K562 (cell line): ENCODE measurements around the gene CDH16. TPM values are rescaled to one million over a fixed set of nuclear protein-coding genes. Genes with fewer than 3 reads are reported as not detected.

ENCODE experiments used
- ATAC-seq: fragments of 200-7000 bp; cut with Tn5 transposase; 3 replicates; pipeline ENCODE4 v1.9.1; 2020; ENCODE audit warnings: moderate library complexity
- BruUV-seq: library from RNA; stranded (reverse); fragments of 400-500 nt; replicated peaks from 2 replicates; lab custom pipeline; 2021; lab: Mats Ljungman, UMichigan
- CTCF ChIA-PET: fragments of 300-600 bp; formaldehyde crosslinking; extraction: SDS; loops from one replicate; lab custom pipeline; 2021; ENCODE audit warnings: low intra/inter-chr PET ratio; lab: Yijun Ruan, JAX
- POLR2A ChIA-PET: fragments of 300-600, 350-650 bp; sonication (Branson Sonifier 250); formaldehyde crosslinking; extraction: SDS; loops from one replicate; lab custom pipeline; 2021; ENCODE audit warnings: antibody characterized with exemption, inconsistent platforms; lab: Yijun Ruan, JAX
- DNase-seq, 4 experiments: peaks; one replicate each; pipeline versions ENCODE4 v3.0.0 to v3.0.0-alpha.2; 2011 to 2018; ENCODE audit warnings: low spot score in 3 of 4, mixed read lengths in 3 of 4; ENCODE audit errors: extremely low read depth in 1 of 4
- FAIRE-seq: peaks from 2 replicates; lab custom pipeline; 2011; peaks lifted over from hg19 to GRCh38; lab: Jason Lieb, UNC
- H2AFZ ChIP-seq: 2 replicates; pipeline ENCODE4 v1.6.0; 2011; ENCODE audit warnings: low read depth, low read length, control low read depth, inconsistent platforms
- H3K27ac ChIP-seq: fragments of 200-600 bp; 3 replicates; pipeline ENCODE4 v1.8.0; 2011; ENCODE audit warnings: low read depth, mild to moderate bottlenecking, control low read depth, inconsistent platforms, low read length, moderate library complexity, mixed read lengths; ENCODE audit errors: extremely low read depth
- H3K27me3 ChIP-seq, 2 experiments: fragments of 300-600 bp in 1 of 2; 2 replicates in 1 of 2; 3 replicates in 1 of 2; pipeline versions ENCODE4 v1.6.0 to v1.8.0; 2011; ENCODE audit warnings: inconsistent platforms in 2 of 2, low read length in 2 of 2, mild to moderate bottlenecking in 1 of 2, mixed read lengths in 1 of 2, moderate library complexity in 1 of 2; ENCODE audit not compliant: control insufficient read depth in 2 of 2, insufficient read depth in 2 of 2
- H3K36me3 ChIP-seq: fragments of 300-600 bp; 3 replicates; pipeline ENCODE4 v1.8.0; 2011; ENCODE audit warnings: mild to moderate bottlenecking, low read length, inconsistent platforms; ENCODE audit not compliant: control insufficient read depth, insufficient read depth
- H3K4me1 ChIP-seq, 2 experiments: fragments of 200-600 bp in 1 of 2; replicated peaks in 1 of 2; 2 replicates in 1 of 2; 3 replicates in 1 of 2; pipeline versions ENCODE4 v1.5.1 to v1.8.0; 2011; ENCODE audit warnings: inconsistent platforms in 2 of 2, low read length in 2 of 2, mild to moderate bottlenecking in 1 of 2, mixed read lengths in 1 of 2, moderate library complexity in 1 of 2; ENCODE audit not compliant: control insufficient read depth in 2 of 2, insufficient read depth in 2 of 2
- H3K4me2 ChIP-seq: 2 replicates; pipeline ENCODE4 v1.6.1; 2011; ENCODE audit warnings: low read length, control low read depth, inconsistent platforms, mixed read lengths; ENCODE audit not compliant: insufficient read depth
- H3K4me3 ChIP-seq: fragments of 200-600 bp; sonication (generic), shearing (Covaris generic); 2 replicates; pipeline ENCODE4 v1.5.1; 2016; ENCODE audit warnings: control low read depth, inconsistent platforms
- H3K79me2 ChIP-seq: fragments of 200-600 bp; 3 replicates; pipeline ENCODE4 v1.8.0; 2011; ENCODE audit warnings: low read length, inconsistent platforms; ENCODE audit not compliant: control insufficient read depth, insufficient read depth
- H3K9ac ChIP-seq, 2 experiments: 2 replicates each; pipeline versions ENCODE4 v1.6.0 to v1.6.1; 2011; ENCODE audit warnings: low read depth in 2 of 2, low read length in 2 of 2, control low read depth in 1 of 2, inconsistent platforms in 1 of 2, mild to moderate bottlenecking in 1 of 2, mixed read lengths in 1 of 2; ENCODE audit not compliant: insufficient read depth in 1 of 2
- H3K9me1 ChIP-seq: one replicate; pipeline ENCODE4 v1.6.0; 2011; ENCODE audit warnings: inconsistent platforms, mild to moderate bottlenecking, low read length, moderate library complexity; ENCODE audit not compliant: control insufficient read depth, insufficient read depth
- H3K9me3 ChIP-seq: replicated peaks from 2 replicates; pipeline ENCODE4 v1.5.1; 2011; ENCODE audit warnings: low read depth, low read length, inconsistent platforms; ENCODE audit not compliant: control insufficient read depth, insufficient read depth
- H4K20me1 ChIP-seq: replicated peaks from 2 replicates; pipeline ENCODE4 v1.6.1; 2011; ENCODE audit warnings: low read length, inconsistent platforms, mixed read lengths; ENCODE audit not compliant: control insufficient read depth, insufficient read depth
- CEBPG ChIP-seq, 3 experiments: fragments of 200-800 bp in 1 of 3; sonication (Bioruptor generic) in 1 of 3; sonication (generic) in 1 of 3; formaldehyde crosslinking in 1 of 3; IDR thresholded peaks in 2 of 3; conservative IDR thresholded peaks in 1 of 3; 2 replicates each; pipeline versions ENCODE4 v1.6.1 to v1.8.0; 2016 to 2022; ENCODE audit warnings: missing compliant biosample characterization in 2 of 3, missing genetic modification characterization in 2 of 3, mild to moderate bottlenecking in 1 of 3, missing genetic modification reagents in 1 of 3
- HDAC6 ChIP-seq: IDR thresholded peaks from 2 replicates; pipeline ENCODE4 v1.6.1; 2012; ENCODE audit warnings: low read depth, mild to moderate bottlenecking, control low read depth, inconsistent platforms, low read length, moderate library complexity
- PML ChIP-seq: IDR thresholded peaks from 2 replicates; pipeline ENCODE4 v1.6.1; 2012; ENCODE audit warnings: low read length, inconsistent platforms
- POLR2A ChIP-seq: fragments of 450-650 bp; conservative IDR thresholded peaks from 2 replicates; pipeline ENCODE4 v1.6.1; 2016
- POLR2AphosphoS2 ChIP-seq: IDR thresholded peaks from 2 replicates; pipeline ENCODE4 v1.6.1; 2012; ENCODE audit warnings: low read length, improper control_type of control experiment
- RBFOX2 ChIP-seq: fragments of 200-400 bp; formaldehyde crosslinking; IDR thresholded peaks from 2 replicates; pipeline ENCODE4 v1.6.1; 2017; ENCODE audit warnings: low read depth, mild to moderate bottlenecking, low read length, moderate library complexity
- SUPT5H ChIP-seq: fragments of 450-650 bp; IDR thresholded peaks from 2 replicates; pipeline ENCODE4 v1.6.1; 2016
- TBP ChIP-seq: optimal IDR thresholded peaks from 2 replicates; pipeline ENCODE3; 2011; ENCODE audit warnings: low read depth, low read length, improper control_type of control experiment
- ZNF143 ChIP-seq: sonication (generic); formaldehyde crosslinking; IDR thresholded peaks from 2 replicates; pipeline ENCODE4 v1.9.0; 2022; ENCODE audit warnings: mild to moderate bottlenecking, missing genetic modification reagents
- WGBS: fragments of 100-300 bp; shearing (Covaris generic); methylation state at CpG from one replicate; pipeline ENCODE4 v1.1.6; 2016; ENCODE audit warnings: low coverage, mixed read lengths; ENCODE audit not compliant: insufficient coverage; ENCODE audit errors: missing lambda C conversion rate; 5-methylcytosine and 5-hydroxymethylcytosine counted together
- in situ Hi-C: fragments of 300-500 bp; cut with MboI; formaldehyde crosslinking; loops from 4 replicates; pipeline ENCODE4 v1.15.0; 2018; ENCODE audit warnings: inconsistent platforms, mixed read lengths
- intact Hi-C: fragments of 100-400 bp; cut with micrococcal nuclease; formaldehyde crosslinking; loops from 2 replicates; pipeline ENCODE4 v1.14.2; 2022
- polyA plus RNA-seq, 8 experiments: library from polyadenylated mRNA; depleted of rRNA in 4 of 8; stranded (reverse) in 5 of 8; unstranded in 3 of 8; fragments of >200 nt; fragmentation: Nextera tagmentation in 2 of 8; fragmentation: Illumina TruSeq in 1 of 8; extraction: Ambion mirVana in 2 of 8; extraction: Trizol in 1 of 8; gene quantifications; 2 replicates each; pipeline versions ENCODE4 v1.2.1 to v1.2.3, GENCODE V29; 2011 to 2014; ENCODE audit warnings: inconsistent platforms in 1 of 8, missing spikeins in 1 of 8
- total RNA-seq, 7 experiments: library from RNA; depleted of rRNA in 6 of 7; stranded (reverse); fragments of >200 nt in 6 of 7; fragmentation: Illumina TruSeq in 2 of 7; extraction: Trizol in 2 of 7; gene quantifications; 2 replicates each; pipeline versions ENCODE4 v1.2.1 to v1.2.3, GENCODE V29; 2011 to 2021; ENCODE audit warnings: low replicate concordance in 1 of 7
- TF ChIP-seq, protein P1 (sequence below): fragments of 250-450 bp; sonication (Bioruptor Pico); IDR thresholded peaks from 2 replicates; pipeline ENCODE4 v1.4.0; 2020; ENCODE audit warnings: mild to moderate bottlenecking, moderate library complexity
- TF ChIP-seq, protein P2 (sequence below): fragments of 250-450 bp; sonication (Bioruptor Pico); IDR thresholded peaks from 2 replicates; pipeline ENCODE4 v1.8.0; 2021; ENCODE audit warnings: moderate library complexity, mild to moderate bottlenecking, inconsistent platforms
- TF ChIP-seq, protein P3 (sequence below), 2 experiments: fragments of 200-800 bp in 1 of 2; sonication (Bioruptor generic) in 1 of 2; sonication (generic) in 1 of 2; formaldehyde crosslinking in 1 of 2; IDR thresholded peaks in 1 of 2; conservative IDR thresholded peaks in 1 of 2; 2 replicates each; pipeline versions ENCODE4 v1.5.0 to v1.6.1; 2016 to 2020; ENCODE audit warnings: missing compliant biosample characterization in 1 of 2, missing genetic modification characterization in 1 of 2, missing genetic modification reagents in 1 of 2
- TF ChIP-seq, protein P4 (sequence below): IDR thresholded peaks from 2 replicates; pipeline ENCODE4 v1.6.1; 2011; ENCODE audit not compliant: insufficient read length; ENCODE audit errors: extremely low read depth
- TF ChIP-seq, protein P5 (sequence below): fragments of 450-650 bp; IDR thresholded peaks from 2 replicates; pipeline ENCODE4 v1.6.1; 2018; ENCODE audit warnings: mild to moderate bottlenecking, low read depth; ENCODE audit not compliant: partially characterized antibody

The CDH16 gene
- total and polyA plus RNA-seq, 9 of the 15 experiments (the other 6 are each of a cell fraction or from before 2014, with no cell fraction given) = not detected

DNA sequence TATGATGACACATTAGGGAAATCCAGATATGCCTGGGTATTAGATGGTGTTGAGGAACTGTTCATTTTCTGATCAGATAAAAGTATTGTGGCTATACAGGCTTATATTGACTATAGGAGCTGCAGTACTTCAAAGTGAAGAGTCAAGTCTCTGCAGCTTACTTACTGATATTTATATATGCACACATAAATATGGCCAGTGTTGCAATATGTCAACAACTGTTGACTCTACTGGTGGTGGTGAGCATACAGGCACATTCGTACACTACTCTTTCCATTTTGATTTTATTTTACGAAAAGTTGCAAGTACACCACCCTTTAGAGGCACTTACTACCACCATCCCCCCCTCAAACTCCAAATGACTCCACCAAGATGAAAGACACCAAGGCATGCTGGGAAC lies 13.0 kb upstream of the CDH16 start:
- TF ChIP-seq, protein P1, sequence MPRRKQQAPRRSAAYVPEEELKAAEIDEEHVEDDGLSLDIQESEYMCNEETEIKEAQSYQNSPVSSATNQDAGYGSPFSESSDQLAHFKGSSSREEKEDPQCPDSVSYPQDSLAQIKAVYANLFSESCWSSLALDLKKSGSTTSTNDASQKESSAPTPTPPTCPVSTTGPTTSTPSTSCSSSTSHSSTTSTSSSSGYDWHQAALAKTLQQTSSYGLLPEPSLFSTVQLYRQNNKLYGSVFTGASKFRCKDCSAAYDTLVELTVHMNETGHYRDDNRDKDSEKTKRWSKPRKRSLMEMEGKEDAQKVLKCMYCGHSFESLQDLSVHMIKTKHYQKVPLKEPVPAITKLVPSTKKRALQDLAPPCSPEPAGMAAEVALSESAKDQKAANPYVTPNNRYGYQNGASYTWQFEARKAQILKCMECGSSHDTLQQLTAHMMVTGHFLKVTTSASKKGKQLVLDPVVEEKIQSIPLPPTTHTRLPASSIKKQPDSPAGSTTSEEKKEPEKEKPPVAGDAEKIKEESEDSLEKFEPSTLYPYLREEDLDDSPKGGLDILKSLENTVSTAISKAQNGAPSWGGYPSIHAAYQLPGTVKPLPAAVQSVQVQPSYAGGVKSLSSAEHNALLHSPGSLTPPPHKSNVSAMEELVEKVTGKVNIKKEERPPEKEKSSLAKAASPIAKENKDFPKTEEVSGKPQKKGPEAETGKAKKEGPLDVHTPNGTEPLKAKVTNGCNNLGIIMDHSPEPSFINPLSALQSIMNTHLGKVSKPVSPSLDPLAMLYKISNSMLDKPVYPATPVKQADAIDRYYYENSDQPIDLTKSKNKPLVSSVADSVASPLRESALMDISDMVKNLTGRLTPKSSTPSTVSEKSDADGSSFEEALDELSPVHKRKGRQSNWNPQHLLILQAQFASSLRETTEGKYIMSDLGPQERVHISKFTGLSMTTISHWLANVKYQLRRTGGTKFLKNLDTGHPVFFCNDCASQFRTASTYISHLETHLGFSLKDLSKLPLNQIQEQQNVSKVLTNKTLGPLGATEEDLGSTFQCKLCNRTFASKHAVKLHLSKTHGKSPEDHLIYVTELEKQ (CRISPR knock-in tag) = no peak
- no peak for TF ChIP-seq CEBPG (CRISPR knock-in tag; IDR thresholded peaks at IDR 0.05)
- peak in 1 of 2 experiments; percentile 33; a peak in 1 of 4 replicates for TF ChIP-seq CEBPG (tag; conservative IDR thresholded peaks at IDR 0.05 in 1 of 2, IDR thresholded peaks at IDR 0.05 in 1 of 2)
- peak; percentile 40; the same call in 1 of the 2 replicates for TF ChIP-seq ZNF143 (CRISPR knock-in tag)
- TF ChIP-seq RBFOX2 = 0 out of 2 replicates have a peak, but pooled peaks have one; percentile 12
- TF ChIP-seq, protein P2, sequence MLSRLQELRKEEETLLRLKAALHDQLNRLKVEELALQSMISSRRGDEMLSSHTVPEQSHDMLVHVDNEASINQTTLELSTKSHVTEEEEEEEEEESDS = 0 out of 2 replicates have a peak, but pooled peaks have one; percentile 36
- peak; percentile 27; the same call in 1 of the 2 replicates for TF ChIP-seq SUPT5H
- peak; percentile 30; the same call in 1 of the 2 replicates for TF ChIP-seq PML
- no peak for TF ChIP-seq POLR2AphosphoS2
- peak; percentile 92 for TF ChIP-seq TBP
- TF ChIP-seq, protein P3, sequence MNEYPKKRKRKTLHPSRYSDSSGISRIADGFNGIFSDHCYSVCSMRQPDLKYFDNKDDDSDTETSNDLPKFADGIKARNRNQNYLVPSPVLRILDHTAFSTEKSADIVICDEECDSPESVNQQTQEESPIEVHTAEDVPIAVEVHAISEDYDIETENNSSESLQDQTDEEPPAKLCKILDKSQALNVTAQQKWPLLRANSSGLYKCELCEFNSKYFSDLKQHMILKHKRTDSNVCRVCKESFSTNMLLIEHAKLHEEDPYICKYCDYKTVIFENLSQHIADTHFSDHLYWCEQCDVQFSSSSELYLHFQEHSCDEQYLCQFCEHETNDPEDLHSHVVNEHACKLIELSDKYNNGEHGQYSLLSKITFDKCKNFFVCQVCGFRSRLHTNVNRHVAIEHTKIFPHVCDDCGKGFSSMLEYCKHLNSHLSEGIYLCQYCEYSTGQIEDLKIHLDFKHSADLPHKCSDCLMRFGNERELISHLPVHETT (CRISPR knock-in tag; conservative IDR thresholded peaks at IDR 0.05 in 1 of 2, IDR thresholded peaks at IDR 0.05 in 1 of 2) = no peak
- TF ChIP-seq, protein P4, sequence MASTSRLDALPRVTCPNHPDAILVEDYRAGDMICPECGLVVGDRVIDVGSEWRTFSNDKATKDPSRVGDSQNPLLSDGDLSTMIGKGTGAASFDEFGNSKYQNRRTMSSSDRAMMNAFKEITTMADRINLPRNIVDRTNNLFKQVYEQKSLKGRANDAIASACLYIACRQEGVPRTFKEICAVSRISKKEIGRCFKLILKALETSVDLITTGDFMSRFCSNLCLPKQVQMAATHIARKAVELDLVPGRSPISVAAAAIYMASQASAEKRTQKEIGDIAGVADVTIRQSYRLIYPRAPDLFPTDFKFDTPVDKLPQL = peak; percentile 12
- TF ChIP-seq, protein P5, sequence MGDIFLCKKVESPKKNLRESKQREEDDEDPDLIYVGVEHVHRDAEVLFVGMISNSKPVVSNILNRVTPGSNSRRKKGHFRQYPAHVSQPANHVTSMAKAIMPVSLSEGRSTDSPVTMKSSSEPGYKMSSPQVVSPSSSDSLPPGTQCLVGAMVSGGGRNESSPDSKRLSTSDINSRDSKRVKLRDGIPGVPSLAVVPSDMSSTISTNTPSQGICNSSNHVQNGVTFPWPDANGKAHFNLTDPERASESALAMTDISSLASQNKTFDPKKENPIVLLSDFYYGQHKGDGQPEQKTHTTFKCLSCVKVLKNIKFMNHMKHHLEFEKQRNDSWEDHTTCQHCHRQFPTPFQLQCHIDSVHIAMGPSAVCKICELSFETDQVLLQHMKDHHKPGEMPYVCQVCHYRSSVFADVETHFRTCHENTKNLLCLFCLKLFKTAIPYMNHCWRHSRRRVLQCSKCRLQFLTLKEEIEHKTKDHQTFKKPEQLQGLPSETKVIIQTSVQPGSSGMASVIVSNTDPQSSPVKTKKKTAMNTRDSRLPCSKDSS = no peak
- peak; percentile 54; the same call in 1 of the 2 replicates for TF ChIP-seq POLR2A
- TF ChIP-seq HDAC6 = no peak
- CTCF ChIA-PET = no interaction called here
- Histone ChIP-seq H3K9ac (no peak overlapping the region), H3K9me1 (peaks cover 4% of the 10 kb centered on the region), H4K20me1 (peaks cover 5% of the 10 kb centered on the region; the same call in 1 of the 2 replicates), H3K4me2 (no peak overlapping the region), H3K4me3 (no peak overlapping the region), H3K79me2 (peaks cover 42% of the 10 kb centered on the region), H3K27ac (no peak overlapping the region), H3K4me1 (peaks cover 21 to 46% of the 10 kb centered on the region in 2 experiments), H3K9me3 (no peaks in the 10 kb centered on the region), H3K27me3 (no peaks in the 10 kb centered on the region), H3K36me3 (peaks cover 24% of the 10 kb centered on the region; the same call in 2 of the 3 replicates), H2AFZ (no peak overlapping the region)
- ATAC-seq = no peak
- POLR2A ChIA-PET = interaction anchor here (0.5 to 2.8 kb wide), 6 partner anchors 10 to 39 kb away, joined by 3 to 11 read pairs (median 6); partner anchors contain the start of gene CDH16
- in situ Hi-C loops (loop anchor here (5.0 kb wide), 1 partner anchor 34 kb away; no protein-coding TSS in a partner anchor), intact Hi-C loops (no loop called here)
- FAIRE-seq = no peak
- no TSS peak for BruUV-seq
- 82% methylated on average over 2 of the region's 2 CpGs for WGBS
- DNase-seq = no peak
